SU-DHL-6 (cell line): ENCODE results near the gene SIK3.

ENCODE experiments used
- EZH2phosphoT487 ChIP-seq: fragments of 200-600 bp; sonication (generic), shearing (Covaris generic); conservative IDR thresholded peaks from 2 replicates; pipeline ENCODE4 v1.6.1; 2018; ENCODE audit warnings: mild to moderate bottlenecking, antibody characterized with exemption, low read length, moderate library complexity, mixed read lengths
- TF ChIP-seq, protein P1 (sequence below): fragments of 200-600 bp; sonication (generic); IDR thresholded peaks from one replicate; pipeline ENCODE4 v1.5.1; 2017; ENCODE audit warnings: antibody characterized with exemption, mild to moderate bottlenecking, low read length, moderate library complexity; ENCODE audit not compliant: insufficient read depth, poor library complexity, severe bottlenecking

DNA sequence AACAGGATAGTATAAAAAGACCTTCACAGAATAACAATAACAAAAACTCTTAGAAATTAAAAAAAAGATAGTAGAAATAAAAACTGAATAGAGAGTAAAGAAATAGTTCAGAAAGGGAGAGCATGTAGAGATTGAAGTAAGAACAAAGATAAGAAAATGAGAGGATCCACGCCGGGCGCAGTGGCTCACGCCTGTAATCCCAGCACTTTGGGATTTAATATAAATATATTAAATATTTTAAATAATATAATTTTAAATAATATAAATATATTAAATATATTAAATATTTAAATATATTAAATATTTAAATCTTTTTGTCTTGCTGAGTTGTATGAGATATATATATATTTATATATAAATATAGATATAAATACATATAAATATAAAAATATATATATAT, 286.1 kb downstream of the SIK3 start:
- TF ChIP-seq, protein P1, sequence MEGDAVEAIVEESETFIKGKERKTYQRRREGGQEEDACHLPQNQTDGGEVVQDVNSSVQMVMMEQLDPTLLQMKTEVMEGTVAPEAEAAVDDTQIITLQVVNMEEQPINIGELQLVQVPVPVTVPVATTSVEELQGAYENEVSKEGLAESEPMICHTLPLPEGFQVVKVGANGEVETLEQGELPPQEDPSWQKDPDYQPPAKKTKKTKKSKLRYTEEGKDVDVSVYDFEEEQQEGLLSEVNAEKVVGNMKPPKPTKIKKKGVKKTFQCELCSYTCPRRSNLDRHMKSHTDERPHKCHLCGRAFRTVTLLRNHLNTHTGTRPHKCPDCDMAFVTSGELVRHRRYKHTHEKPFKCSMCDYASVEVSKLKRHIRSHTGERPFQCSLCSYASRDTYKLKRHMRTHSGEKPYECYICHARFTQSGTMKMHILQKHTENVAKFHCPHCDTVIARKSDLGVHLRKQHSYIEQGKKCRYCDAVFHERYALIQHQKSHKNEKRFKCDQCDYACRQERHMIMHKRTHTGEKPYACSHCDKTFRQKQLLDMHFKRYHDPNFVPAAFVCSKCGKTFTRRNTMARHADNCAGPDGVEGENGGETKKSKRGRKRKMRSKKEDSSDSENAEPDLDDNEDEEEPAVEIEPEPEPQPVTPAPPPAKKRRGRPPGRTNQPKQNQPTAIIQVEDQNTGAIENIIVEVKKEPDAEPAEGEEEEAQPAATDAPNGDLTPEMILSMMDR: no peak
- TF ChIP-seq EZH2phosphoT487: no peak
